Testis (tissue), 2 donors: ENCODE measurements around the gene SLC41A3.

Experiments used
- CTCF ChIP-seq, 3 experiments: fragments of 450-650 bp in 2 of 3; fragments of 200-600 bp in 1 of 3; sonication (generic) in 1 of 3; IDR thresholded peaks; one replicate each; pipeline ENCODE4 v1.5.1; 2016 to 2019; ENCODE audit warnings: antibody characterized with exemption in 3 of 3, mild to moderate bottlenecking in 2 of 3, moderate library complexity in 1 of 3
- POLR2A ChIP-seq: fragments of 450-650 bp; IDR thresholded peaks from one replicate; pipeline ENCODE4 v1.6.1; 2017; ENCODE audit warnings: antibody characterized with exemption, mild to moderate bottlenecking, moderate library complexity

DNA sequence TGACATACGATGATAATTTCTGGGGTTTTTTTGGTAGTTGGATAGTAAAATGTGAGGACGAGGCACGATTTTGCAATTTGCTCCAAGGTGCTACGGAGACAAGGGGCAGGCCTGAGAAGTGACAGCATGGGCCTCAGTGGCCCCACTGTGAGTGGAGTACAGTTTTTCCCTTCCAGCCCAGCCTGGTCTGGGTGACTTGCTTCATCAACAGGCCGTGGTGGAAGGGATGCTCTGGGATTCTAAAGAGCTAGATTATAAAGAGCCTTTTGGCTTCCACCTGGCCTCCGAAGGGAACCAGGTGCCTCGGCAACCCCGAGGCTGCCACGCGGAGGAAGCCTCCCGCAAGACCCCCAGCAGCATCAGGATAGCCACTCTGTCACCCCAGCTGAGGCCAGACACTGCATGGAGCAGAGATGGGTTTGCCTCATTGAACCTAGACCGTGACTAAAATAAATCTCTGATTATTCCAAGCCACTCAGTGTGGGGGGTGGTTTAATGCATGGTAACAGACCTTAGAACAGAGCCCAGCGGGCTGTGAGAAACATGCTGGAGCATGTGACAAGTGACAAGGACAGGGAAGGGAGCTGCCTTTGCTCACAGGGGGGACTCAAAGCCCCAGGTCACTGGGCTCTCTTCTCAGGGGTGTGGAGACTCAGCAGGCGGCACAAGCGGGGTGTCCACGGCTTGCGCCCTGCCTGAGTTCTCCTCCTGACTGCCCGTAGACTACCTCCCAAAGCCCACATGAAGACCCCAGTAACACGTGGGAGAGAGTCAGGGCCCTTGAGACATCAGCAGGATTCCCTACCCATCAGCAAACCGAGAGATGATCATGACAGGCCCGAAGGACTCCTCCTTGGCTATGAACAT is 22.6 kb upstream of the SLC41A3 start:
- no peak for TF ChIP-seq POLR2A
- no peak for TF ChIP-seq CTCF (IDR thresholded peaks at IDR 0.05)
